Right lobe of liver (tissue), 4 donors: ENCODE results near the gene SNX8.
A peak's percentile ranks its signal among the peaks of the same experiment; 100 is the strongest.

Experiments
- POLR2A ChIP-seq: fragments of 450-650 bp; IDR thresholded peaks from one replicate; pipeline ENCODE4 v1.6.1; 2017; ENCODE audit warnings: antibody characterized with exemption, mild to moderate bottlenecking
- TF ChIP-seq, protein P1 (sequence below), 4 donors: fragments of 200-600 bp in 3 of 4; fragments of 450-650 bp in 1 of 4; IDR thresholded peaks; one replicate each; pipeline versions ENCODE4 v1.5.1 to v1.8.0; 2016 to 2022; ENCODE audit warnings: antibody characterized with exemption in 4 of 4, mild to moderate bottlenecking in 2 of 4
- donor health status: DM: no; HTN: no; CAD: no.
- donor health status: DM: no; HTN: no; CAD: no.
- donor health status: DM: no; HTN: yes; CAD: no.

DNA sequence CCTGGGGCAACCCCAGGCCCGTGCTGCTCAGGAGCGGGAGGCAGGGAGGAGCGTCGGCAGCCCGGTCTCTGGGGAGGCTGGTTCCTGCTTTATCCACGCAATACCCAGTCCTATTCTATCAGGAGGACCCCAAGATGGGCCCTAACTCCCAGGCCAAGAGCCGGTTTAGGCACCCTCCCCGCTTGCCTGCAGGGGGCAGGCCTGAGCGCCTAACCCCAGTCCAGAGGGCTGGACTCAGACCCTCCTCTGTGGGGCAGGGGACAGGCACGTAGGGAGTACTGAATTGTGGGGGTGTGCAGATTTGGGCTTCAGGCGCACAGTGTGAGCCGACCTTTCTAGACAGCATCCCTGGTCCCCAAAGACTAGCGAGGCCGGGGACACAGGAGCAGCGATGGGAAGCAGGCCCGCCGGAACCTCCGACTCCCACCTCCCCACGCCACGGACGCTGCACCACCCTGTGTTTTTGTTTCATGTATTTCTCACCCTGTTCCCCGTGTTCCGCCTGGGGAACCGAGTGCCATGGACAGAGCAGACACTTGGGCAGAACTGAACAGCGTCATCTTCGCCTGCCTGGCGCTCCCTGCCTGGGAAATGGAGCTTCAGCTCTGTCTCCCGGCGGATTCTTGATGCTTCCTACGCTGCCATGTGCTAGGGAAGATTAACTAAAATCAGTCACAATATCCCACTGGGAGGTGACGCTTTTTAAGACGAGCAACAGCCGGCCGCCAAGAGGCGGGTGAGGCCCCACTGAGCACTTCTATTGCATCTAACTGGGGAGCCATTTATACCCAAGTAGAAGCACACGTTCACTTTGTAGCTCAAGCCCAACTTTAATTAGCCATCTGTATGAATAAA lies 66.9 kb downstream of the SNX8 start:
- TF ChIP-seq, protein P1, sequence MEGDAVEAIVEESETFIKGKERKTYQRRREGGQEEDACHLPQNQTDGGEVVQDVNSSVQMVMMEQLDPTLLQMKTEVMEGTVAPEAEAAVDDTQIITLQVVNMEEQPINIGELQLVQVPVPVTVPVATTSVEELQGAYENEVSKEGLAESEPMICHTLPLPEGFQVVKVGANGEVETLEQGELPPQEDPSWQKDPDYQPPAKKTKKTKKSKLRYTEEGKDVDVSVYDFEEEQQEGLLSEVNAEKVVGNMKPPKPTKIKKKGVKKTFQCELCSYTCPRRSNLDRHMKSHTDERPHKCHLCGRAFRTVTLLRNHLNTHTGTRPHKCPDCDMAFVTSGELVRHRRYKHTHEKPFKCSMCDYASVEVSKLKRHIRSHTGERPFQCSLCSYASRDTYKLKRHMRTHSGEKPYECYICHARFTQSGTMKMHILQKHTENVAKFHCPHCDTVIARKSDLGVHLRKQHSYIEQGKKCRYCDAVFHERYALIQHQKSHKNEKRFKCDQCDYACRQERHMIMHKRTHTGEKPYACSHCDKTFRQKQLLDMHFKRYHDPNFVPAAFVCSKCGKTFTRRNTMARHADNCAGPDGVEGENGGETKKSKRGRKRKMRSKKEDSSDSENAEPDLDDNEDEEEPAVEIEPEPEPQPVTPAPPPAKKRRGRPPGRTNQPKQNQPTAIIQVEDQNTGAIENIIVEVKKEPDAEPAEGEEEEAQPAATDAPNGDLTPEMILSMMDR (IDR thresholded peaks at IDR 0.05), result peak; percentile 37 to 57 (median 52)
- TF ChIP-seq POLR2A, result no peak
